LNCaP clone FGC (cell line): ENCODE results near the gene LIM2.

Experiments
- DNase-seq: peaks from one replicate; pipeline ENCODE4 v3.0.0-alpha.2; 2011; ENCODE audit warnings: low read depth
- H3K4me3 ChIP-seq: 2 replicates; pipeline ENCODE4 v1.5.1; 2011; ENCODE audit warnings: mild to moderate bottlenecking, low read depth, low read length, control low read depth
- CTCF ChIP-seq: IDR thresholded peaks from 2 replicates; pipeline ENCODE4 v1.5.1; 2012; ENCODE audit warnings: mild to moderate bottlenecking; ENCODE audit not compliant: control insufficient read depth, insufficient read depth; ENCODE audit errors: extremely low read depth

The LIM2 gene

GRCh38 chr19:51382004-51382403 is 5.8 kb downstream of the LIM2 start:
- H3K4me3 ChIP-seq, result no peak overlapping the region
- no peak for DNase-seq
- no peak for TF ChIP-seq CTCF

GRCh38 chr19:51380379-51380778 is 7.4 kb downstream of the LIM2 start:
- no peak overlapping the region for H3K4me3 ChIP-seq
- no peak for TF ChIP-seq CTCF
- no peak for DNase-seq

- no peak overlapping the region for H3K4me3 ChIP-seq
- DNase-seq, result no peak
- no peak for TF ChIP-seq CTCF
Measured at GRCh38 chr19:51377422-51377821, 10.4 kb downstream of the LIM2 start.

GRCh38 chr19:51375504-51376221 is 12.1 kb downstream of the LIM2 start:
- no peak for TF ChIP-seq CTCF
- H3K4me3 ChIP-seq, result no peak overlapping the region
- DNase-seq, result no peak

- no peak within 1 kb of the TSS for H3K4me3 ChIP-seq
- TF ChIP-seq CTCF, result no peak
- DNase-seq, result no peak
Measured at GRCh38 chr19:51372649-51373504, 14.9 kb downstream of the LIM2 start, which contains the start of gene NKG7. TSS of gene NKG7 (minus strand) at chr19:51372654. CDS start at chr19:51372535, 119 bp downstream.

GRCh38 chr19:51372021-51372648 is 15.6 kb downstream of the LIM2 start:
- DNase-seq, result no peak
- no peak for TF ChIP-seq CTCF
- no peak overlapping the region for H3K4me3 ChIP-seq
